WERI-Rb-1 (cell line): ENCODE results near the gene OLFM1.

ENCODE experiments used
- DNase-seq: peaks from one replicate; pipeline ENCODE4 v3.0.0-alpha.2; 2020
- H3K27ac ChIP-seq: fragments of 250-450 bp; sonication (Bioruptor Pico); 2 replicates; pipeline ENCODE4 v1.5.1; 2020; ENCODE audit warnings: mild to moderate bottlenecking, moderate library complexity
- H3K27me3 ChIP-seq: fragments of 250-450 bp; sonication (Bioruptor Pico); 2 replicates; pipeline ENCODE4 v1.5.1; 2021; ENCODE audit warnings: mild to moderate bottlenecking, low read depth, moderate library complexity; ENCODE audit not compliant: insufficient read depth, severe bottlenecking
- H3K36me3 ChIP-seq: fragments of 250-450 bp; sonication (Bioruptor Pico); 2 replicates; pipeline ENCODE4 v1.5.1; 2020; ENCODE audit warnings: mild to moderate bottlenecking, moderate library complexity
- H3K4me3 ChIP-seq: 2 replicates; pipeline ENCODE4 v1.5.1; 2011; ENCODE audit warnings: low read depth, mild to moderate bottlenecking, control low read depth, low read length
- H3K9me3 ChIP-seq: fragments of 250-450 bp; sonication (Bioruptor Pico); 2 replicates; pipeline ENCODE4 v1.5.1; 2021; ENCODE audit warnings: mild to moderate bottlenecking, moderate library complexity; ENCODE audit not compliant: severe bottlenecking
- CTCF ChIP-seq: IDR thresholded peaks from 2 replicates; pipeline ENCODE4 v1.5.1; 2011; ENCODE audit warnings: low read depth, mild to moderate bottlenecking, control low read depth, inconsistent platforms, low read length

The OLFM1 gene

GRCh38 chr9:135123773-135124134, 36.3 kb downstream of the OLFM1 start:
- H3K9me3 ChIP-seq, result no peaks in the 10 kb centered on the region
- DNase-seq, result no peak
- no peak for TF ChIP-seq CTCF
- no peak overlapping the region for H3K27ac ChIP-seq
- H3K4me3 ChIP-seq, result no peak overlapping the region
- peaks cover 29% of the 10 kb centered on the region for H3K36me3 ChIP-seq
- no peaks in the 10 kb centered on the region for H3K27me3 ChIP-seq

- no peak overlapping the region for H3K4me3 ChIP-seq
- no peak for DNase-seq
Observed at GRCh38 chr9:135126451-135127187, 39.2 kb downstream of the OLFM1 start.

GRCh38 chr9:135127718-135128670, 40.5 kb downstream of the OLFM1 start:
- Histone ChIP-seq H3K4me3 (no peak overlapping the region), H3K36me3 (no peaks in the 10 kb centered on the region), H3K27ac (no peak overlapping the region), H3K9me3 (no peaks in the 10 kb centered on the region), H3K27me3 (no peaks in the 10 kb centered on the region)
- no peak for TF ChIP-seq CTCF
- no peak for DNase-seq

More at GRCh38 chr9:135126451-135127187, 39.2 kb downstream of the OLFM1 start:
- H3K27me3 ChIP-seq, result no peaks in the 10 kb centered on the region
- no peak for TF ChIP-seq CTCF
- peaks cover 5% of the 10 kb centered on the region for H3K36me3 ChIP-seq
- H3K27ac ChIP-seq, result no peak overlapping the region
- no peaks in the 10 kb centered on the region for H3K9me3 ChIP-seq

GRCh38 chr9:135129137-135129695, 41.7 kb downstream of the OLFM1 start:
- H3K4me3 ChIP-seq, result no peak overlapping the region
- DNase-seq, result no peak
- H3K9me3 ChIP-seq, result no peaks in the 10 kb centered on the region
- TF ChIP-seq CTCF, result no peak
- H3K36me3 ChIP-seq, result no peaks in the 10 kb centered on the region
- no peaks in the 10 kb centered on the region for H3K27me3 ChIP-seq
- H3K27ac ChIP-seq, result no peak overlapping the region

GRCh38 chr9:135130207-135130976, 42.9 kb downstream of the OLFM1 start:
- TF ChIP-seq CTCF, result no peak
- DNase-seq, result no peak
- no peak overlapping the region for H3K4me3 ChIP-seq
- no peak overlapping the region for H3K27ac ChIP-seq
- no peaks in the 10 kb centered on the region for H3K27me3 ChIP-seq
- no peaks in the 10 kb centered on the region for H3K9me3 ChIP-seq
- no peaks in the 10 kb centered on the region for H3K36me3 ChIP-seq
